ENCODE results near the gene MED23.

DNA sequence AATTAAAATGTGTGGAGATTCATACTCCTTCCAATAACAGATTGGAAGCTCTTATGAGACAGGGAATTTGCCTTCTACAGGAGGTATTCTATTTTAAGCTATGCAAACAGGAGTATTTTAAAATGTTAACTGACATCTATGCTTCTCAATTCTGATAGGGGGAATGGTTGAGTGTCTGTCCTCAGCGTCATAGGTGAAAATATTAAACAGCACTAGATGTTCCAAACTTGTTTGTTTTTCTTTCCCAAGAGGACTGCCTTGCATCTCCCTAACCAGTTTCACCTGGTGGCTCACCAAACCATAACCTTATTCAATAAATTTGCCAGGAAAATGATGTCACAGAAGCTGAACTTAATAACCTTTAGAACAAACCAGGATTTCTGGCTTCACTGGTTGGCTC, 79.6 kb downstream of the MED23 start:
- TF ChIP-seq EZH2 (IDR thresholded peaks at IDR 0.05; ENCODE audit: insufficient read depth, poor library complexity, severe bottlenecking) (no peak), EZH2phosphoT487 (IDR thresholded peaks at IDR 0.05; ENCODE audit: insufficient read depth, low read depth) (no peak)
